ENCODE data around the gene ADCY3.

DNA sequence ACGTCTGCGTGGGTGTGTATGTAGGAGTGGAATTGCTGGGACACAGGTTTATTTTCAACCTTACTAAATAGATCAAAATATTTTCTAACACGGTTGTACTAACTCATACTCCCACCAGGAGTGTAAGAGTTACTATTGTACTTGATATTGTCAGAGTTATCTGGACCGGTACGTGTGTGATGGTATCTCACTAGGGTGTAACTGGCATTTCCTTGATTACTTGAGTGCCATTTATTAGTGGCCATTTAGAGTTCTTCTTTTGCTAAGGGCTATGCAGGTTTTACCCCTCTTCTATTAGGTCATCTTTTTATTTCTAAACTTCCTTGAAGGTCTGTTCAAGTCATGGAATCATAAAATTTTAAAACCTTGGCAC, 93.3 kb downstream of the ADCY3 start:
- TF ChIP-seq, protein P1, sequence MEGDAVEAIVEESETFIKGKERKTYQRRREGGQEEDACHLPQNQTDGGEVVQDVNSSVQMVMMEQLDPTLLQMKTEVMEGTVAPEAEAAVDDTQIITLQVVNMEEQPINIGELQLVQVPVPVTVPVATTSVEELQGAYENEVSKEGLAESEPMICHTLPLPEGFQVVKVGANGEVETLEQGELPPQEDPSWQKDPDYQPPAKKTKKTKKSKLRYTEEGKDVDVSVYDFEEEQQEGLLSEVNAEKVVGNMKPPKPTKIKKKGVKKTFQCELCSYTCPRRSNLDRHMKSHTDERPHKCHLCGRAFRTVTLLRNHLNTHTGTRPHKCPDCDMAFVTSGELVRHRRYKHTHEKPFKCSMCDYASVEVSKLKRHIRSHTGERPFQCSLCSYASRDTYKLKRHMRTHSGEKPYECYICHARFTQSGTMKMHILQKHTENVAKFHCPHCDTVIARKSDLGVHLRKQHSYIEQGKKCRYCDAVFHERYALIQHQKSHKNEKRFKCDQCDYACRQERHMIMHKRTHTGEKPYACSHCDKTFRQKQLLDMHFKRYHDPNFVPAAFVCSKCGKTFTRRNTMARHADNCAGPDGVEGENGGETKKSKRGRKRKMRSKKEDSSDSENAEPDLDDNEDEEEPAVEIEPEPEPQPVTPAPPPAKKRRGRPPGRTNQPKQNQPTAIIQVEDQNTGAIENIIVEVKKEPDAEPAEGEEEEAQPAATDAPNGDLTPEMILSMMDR (IDR thresholded peaks at IDR 0.05): no peak
- no peak for TF ChIP-seq POLR2A (IDR thresholded peaks at IDR 0.05)
- TF ChIP-seq EP300 (IDR thresholded peaks at IDR 0.05): no peak
